Stimulated activated CD4-positive, alpha-beta T cell treated with anti-CD3 and anti-CD28 coated beads, Interleukin-12 subunit alpha, Interleukin-12 subunit beta, amount 100 ng/mL, for 4 hours (primary cell): ENCODE measurements around the gene PIMREG.

Experiments
- DNase-seq: peaks from one replicate; pipeline ENCODE4 v3.0.0-alpha.2; 2020

Gene PIMREG

DNA sequence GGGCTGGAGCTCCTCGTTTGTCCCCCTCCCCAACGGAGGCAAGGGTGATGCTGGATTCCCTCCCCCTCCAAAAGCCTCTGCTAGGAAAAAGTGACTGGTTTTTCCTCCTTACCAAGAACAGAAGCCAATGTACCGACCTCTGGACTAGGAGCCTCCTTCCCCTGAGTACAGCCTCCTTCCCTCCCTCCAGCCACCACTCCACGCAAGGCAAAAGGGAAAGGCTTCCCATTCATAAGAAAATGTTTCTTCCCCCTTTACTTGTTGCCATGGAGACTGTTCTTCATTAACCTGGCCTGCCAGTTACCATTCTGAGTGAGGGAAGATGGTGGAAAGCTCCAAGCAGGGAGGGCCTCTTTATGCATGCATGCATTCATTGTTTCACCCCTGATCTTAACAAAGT lies 4.3 kb upstream of the PIMREG start:
- DNase-seq, result no peak

DNA sequence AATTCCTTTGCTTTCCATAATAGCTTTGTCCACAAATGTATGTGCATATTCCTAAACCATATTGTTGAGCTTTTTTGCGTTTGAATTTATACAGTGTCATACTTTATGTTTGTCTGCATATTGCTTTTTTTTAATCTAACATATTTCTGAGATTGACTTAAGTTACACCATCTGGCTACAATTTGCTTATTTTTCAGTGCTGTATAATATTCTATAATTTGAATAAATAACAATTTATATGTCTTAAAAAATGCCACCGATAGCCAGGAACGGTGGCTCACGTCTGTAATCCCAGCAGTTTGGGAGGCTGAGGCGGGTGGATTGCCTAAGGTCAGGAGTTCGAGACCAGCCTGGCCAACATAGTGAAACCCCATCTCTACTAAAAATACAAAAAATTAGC lies 1.5 kb upstream of the PIMREG start:
- DNase-seq, result no peak

DNA sequence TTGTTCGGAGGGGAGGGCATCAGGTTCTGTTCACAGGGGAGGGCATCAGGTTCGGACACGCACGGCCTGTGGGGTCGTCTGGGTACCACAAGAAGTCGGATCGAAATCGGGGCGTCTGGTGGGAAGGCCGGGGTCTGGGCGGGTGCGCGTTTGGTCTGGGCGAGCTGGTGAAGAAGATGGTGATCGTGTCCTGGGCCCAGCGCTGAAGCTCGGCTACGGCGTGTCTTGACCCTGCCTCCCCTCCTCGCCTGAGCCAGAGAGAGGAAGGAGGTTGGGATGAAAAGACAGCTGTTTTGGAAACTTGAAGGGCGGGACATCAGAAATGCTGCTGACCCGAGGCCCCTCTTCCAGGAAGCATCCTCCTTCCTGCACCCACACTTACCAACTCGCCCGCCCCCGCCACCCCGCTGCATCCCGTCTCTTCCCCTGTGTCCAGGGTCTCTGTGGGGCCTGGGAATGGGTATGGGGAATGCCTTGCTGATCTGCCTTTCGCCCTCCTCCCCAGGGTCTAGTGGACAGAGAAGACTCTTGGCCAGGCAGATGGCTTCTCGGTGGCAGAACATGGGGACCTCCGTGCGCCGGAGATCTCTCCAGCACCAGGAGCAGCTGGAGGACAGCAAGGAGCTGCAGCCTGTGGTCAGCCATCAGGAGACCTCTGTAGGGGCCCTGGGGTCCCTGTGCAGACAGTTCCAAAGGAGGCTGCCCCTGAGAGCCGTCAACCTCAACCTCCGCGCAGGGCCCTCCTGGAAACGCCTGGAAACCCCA lies 498 bp downstream of the PIMREG start:
- DNase-seq, result no peak

DNA sequence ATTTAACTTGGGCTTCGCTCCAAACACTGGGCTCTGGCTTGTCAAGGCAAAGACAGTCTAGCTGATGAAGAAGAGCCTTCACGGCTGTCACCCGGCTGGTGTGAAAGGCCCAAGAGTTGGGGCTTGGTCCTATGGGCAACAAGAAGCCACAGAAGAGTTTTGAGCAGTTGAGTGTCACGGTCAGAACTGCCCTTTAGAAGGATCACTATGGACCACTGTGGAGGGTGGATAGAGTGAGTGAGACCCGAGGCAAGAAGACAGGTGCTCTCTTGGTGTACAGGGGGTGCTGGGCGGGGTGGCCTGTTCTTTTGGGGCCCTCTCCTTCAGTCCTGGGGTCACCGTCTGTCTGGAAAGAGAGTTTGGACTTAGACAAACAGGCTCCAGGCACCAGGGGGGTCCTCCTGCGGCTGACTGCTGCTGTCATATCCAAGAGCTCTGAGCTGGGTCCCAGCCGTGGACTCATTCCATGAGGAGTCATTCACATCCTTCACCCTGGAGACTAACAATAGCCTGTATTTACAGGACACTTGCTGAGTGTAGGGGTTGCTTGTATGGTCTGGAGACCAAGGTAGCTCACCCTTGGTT lies 2.4 kb downstream of the PIMREG start:
- DNase-seq, result no peak

DNA sequence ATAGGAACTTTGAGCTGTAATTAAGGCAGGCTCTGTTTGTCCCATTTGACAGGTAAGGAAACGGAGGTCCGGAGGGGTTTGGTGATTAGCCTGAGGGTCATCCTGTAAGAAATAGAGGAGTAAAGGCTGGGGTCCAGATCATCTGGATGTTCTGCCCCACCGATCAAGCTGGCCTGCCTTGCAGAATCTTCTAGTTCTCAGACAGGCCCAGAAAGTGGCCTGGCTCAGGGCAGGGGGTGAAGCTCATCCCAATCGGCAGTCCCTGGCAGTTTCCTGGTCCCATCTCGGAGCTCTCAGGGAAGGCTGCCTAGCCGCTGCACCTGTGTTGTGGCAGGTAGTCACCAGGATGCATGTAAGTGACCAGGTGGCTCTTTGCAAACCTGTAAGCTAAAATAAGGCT lies 4.2 kb downstream of the PIMREG start:
- no peak for DNase-seq

DNA sequence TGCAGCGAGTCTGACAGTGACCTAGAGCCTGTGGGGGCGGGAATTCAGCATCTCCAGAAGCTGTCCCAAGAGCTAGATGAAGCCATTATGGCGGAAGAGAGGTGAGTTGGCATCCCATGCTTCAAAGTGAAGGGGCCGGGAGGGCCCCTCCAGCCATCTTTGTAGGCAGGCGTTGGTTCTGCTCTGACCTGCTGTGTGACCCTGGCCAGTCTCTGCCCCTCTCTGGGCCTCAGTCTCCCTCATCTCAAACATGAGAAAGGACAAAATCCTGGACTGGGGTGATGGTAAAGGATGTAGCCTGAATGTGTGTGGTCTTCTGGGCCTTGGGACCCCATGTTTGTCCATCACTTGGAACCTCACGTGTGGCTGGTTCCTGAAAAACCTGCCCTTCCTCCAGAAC lies 5.1 kb downstream of the PIMREG start:
- DNase-seq, result no peak

DNA sequence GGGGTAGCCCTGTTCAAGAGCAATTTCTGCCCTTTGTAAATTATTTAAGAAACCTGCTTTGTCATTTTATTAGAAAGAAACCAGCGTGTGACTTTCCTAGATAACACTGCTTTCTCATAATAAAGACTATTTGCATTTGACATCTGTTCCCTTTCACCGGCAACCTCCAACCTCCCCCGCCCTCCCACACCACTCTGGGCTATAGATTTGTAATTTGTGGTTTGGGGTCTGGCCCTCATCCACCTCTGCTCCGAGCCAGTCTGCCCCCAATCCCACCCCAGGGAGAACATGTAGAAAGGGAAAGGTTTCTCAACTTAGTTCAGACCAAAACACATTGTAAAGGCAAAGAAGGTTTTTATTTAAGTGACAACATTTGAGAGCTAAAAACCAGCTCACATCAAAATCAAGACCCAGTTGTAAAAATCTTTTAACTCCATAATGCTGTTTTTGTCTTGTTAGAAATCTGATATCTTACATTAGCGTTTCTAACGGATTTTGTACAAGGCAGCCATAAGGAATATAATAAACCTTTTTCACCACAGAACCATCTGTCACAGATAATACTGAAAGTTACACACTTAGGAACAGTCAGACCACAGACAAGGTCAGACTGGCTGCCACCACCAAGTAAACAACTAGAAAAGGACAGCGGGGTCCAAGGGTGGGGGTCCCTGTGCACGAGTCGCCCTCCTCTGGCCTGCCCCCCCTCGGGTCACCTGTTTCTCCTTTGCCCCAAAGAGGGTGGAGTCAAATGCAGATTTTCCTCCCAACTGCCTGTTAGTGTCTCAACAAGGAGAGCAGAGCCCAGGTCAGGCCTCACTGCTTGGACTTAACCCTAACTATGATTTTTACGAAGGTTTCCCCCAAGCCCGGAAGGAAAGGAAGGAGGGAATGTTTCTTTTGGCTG lies 6.9 kb downstream of the PIMREG start:
- no peak for DNase-seq

DNA sequence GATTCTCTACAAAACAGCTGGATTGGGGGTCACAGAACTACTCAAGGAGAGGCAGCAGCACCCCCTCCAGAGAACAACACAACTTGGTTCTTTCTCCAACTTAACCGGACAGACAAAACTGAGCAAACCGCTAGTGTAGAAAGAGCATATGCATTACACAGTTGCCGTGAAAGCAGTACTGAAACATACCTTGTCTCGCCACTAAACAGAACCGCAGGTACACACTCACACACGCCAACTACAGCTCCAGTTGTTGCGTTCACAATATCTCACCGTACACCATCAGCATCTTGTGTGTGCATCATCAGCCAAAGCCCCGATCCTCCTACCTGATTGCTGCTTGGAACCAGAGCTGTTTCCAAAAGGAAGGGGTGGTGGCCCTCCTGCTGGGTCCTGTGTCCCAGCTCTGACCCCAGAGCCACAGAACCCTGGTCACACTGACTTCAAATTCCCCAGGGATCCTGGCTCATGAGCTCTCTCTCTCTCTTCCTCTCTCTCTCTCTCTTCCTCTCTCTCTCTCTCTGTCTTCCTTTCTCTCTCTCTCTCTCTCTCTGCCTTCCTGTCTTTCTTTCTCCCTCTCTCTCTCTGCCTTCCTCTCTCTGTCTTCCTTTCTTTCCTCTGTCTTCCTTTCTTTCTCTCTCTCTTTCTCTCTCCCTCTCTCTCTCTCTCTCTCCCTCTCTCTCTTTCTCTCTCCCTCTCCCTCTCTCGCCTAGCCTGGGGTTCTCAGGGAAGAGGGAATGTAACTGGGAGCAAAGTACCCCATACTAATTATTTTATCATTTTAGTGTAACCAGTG lies 8.4 kb downstream of the PIMREG start:
- no peak for DNase-seq

DNA sequence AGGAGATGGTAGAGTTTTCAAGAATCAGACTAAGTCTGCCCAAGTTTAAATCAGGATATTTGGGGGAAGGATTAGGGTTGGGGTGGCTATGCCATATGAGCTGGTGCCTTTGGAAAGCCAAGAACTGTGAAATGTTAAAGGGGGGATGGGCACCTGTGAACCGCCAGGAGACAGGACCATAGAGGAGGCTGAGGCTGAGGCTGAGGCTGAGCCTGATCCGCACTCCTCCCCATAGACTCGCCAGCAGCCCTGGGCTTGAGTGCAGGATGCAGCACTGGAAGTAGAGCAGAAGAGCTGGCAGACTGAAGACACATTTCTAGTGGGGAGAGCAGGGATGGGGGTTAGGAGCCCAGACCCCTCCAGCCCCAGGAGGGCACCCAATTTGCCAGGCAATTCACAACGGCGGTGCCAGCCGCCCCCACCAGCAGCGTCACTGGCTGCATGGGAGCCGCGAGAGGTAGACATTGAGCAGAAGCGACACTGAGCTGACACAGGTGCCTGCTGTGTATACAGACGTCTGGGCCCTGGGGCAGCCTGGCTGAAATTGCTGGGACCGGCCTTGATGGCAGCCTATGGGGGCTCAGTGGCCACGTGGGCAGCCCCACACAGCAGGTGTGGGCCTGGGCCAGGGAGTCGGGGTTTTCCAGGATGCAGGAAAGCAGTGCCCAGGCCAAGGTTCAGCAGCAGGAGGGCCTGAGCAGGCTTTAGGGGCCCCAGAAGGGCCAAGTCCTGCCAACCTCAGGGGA lies 9.2 kb downstream of the PIMREG start:
- no peak for DNase-seq

DNA sequence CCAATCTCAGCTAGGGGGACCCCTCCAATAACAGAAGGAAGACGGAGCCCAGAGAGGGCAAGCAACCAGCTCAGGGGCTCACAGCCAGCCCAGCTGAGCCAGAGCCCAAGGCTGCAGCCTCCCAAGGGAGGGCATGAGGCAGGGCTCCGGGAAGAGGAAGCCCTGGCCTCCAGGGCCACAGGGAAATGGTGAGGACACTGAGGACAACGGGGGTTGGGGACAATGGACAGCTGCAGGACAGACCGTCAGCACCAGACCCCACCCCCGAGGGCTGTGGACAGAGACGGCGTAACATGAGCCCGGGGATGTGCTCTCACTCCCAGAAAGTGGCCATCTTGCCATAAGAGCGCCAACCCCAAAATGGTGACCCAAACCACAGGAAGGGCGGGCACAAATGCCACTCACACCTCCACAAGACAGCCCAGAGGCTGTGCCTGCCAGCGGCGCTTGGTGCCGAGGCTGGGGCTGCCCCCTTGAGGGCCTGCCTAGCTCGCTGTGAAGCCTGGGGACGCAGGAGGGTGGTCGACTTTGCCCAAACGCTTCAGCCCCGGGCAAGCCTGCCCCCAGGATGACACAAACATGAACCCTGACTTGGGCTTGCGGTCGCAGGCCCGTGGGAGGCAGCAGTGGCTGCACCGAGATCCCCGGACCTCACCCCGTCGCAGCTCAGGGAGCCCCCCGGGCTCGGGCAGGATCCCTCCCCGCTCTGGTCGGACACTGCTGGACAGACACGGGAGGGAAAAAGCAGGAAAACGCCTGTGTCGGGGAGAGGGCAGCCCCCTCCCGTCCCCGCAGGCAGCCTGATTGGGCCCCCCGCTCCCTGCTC lies 10.5 kb downstream of the PIMREG start:
- DNase-seq, result no peak

DNA sequence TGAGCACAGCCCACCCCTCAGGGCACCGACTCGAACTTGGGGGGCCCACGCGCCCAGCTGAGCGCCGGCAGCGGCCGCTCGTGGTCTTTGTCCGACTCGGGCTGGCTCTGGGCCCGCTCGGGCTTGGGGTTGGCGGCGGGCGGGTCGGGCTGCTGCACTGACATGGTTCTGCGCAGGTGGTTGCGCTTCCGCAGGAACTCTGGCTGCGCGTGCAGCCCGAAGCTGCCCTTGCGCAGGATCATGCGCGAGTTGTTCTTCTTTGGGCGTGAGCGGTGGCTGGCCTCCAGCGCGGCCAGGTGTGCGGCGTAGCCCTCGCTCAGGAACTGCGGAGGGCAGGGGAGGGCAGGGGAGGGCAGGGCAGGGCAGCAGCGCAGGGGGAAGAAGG lies 11.1 kb downstream of the PIMREG start:
- DNase-seq, result peak; percentile 41

DNA sequence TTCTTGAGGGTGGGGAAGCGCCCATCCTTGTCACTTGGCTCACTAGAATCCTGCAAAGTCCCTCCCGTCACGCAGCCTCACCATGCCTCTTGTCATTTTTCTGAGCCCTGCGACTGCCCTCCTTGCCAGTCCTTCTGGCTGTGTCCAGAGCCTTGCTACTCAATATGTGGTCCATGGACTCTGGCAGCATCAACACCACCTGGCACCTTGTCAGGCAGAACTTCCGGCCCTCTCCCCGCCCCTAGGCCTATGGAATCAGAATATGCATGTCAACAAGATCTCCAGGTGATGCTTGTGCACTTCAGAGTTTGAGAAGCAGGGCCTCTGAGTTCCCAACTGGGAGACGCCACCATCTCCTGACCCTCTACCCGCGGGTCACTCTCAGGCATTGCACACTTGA lies 12.1 kb downstream of the PIMREG start:
- no peak for DNase-seq

DNA sequence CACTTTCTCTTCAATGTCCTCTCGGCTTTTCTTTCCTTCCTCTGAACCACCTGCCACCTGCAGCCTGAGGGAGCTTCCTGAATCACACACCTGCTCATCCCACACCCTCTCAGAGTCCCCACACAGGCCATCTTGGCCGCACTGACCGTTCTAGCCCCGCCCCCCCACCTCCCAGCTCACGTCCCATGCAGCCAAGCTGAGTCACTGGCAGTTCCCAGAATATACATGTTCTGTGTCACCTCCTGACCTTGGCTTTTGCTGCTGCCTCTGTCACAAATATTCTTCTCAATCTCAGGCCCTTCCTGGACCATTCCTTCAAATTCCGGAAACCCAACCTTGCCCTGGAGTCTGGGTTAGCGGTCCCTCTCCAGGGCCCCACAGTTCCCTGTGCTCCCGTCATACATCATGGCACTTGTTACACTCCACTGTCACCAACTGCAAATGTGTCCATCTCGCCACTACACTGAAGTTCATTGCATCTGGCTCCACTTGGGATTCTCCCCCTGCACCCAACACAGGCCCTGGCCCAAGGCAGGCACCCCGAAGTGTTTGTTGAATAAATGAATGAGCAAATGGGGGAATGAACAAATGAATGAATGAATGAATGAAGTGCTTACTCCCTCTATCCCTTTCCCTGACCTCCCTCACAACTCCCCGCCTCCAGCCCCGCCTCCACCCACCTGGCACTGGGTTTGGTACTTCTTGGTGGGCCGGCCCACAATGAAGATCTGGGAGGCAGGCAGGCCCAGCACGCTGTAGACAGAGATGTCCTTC lies 12.8 kb downstream of the PIMREG start:
- DNase-seq, result no peak

DNA sequence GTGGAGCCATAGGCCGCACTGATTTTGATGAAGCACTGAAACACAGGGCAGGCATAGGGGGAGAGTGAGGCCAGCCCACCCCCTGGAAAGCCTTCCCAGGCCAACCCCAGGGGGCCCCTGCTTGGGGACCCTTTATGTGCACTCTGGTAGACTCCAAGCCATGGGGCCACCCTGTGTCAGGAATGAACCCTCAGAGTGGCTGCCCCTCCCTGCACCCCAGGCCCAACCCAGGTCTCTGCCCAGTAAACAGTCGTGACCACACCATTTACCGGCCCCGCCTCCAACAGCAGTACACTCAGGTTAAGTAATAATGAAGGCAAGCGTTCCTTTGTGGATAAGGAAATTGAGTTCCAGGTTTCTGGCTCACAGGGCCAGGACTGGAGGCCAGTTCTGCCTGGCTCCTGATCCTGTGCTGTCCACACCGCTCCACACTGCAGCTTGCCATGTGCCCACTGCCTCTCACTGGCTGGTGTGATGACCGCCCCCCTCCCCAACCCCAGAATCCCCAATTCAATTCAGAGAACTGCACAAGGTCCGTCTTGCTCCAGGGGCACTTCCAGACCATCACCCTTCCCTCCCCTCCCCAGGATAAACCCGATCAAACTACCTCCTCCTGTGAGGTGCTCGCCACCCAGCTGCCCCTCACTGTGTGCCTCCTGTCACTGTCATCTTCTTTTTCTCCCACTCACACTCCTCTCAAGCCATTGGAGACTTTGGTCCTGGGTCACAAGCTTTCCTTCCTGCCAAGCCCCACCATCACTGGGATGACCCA lies 13.6 kb downstream of the PIMREG start:
- DNase-seq, result no peak

DNA sequence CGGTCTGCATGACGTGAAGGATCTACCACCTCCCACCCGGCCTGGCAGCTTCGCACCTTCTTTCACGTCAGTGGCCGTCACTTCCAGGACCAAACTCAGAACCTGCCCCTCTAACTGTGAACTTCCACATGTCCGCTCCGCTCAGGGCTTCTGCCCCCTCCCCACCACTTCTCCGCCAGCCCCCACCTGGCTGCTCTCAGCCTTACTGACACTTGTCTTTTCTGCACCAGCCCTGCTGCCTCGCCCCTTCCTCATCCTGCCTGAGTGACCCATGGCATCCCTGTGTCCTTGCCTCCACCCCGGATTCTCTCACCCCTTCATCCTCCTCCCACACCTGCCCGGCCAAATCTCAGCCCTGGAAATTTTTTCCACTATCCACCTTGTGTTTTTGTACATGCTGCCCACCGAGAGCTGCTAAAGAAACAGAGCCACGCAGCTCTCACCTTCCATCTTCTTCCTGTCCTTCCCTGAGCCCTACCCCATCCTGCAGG lies 14.2 kb downstream of the PIMREG start:
- no peak for DNase-seq

DNA sequence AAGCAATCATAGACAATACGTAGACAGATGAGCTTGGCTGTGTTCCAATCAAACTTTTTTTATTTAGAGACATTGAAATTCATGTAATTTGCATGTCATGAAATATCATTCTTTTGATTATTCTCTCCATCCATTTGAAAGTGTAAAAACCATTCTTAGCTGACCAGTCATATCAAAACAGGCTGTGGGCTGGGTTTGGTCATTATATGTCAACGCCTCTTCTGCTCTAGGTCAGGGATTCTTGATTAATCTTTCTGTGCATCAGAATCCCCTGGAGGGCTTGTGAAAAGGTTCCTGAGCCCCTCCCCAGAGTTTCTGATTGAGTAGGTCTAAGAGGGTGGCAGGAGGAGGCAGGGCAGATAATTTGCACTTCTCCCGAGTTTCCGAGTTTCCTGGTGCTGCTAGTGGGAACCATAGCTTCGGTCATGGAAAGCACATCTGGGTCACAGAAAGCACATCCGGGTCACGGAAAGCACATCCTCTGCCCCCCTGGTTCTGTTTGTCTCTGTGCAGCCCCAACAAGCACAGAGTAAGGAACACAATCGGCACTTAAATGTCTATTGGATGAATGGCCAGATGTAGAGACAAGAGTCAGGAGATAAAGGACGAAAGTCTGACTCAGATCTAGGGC lies 16.4 kb downstream of the PIMREG start:
- no peak for DNase-seq

DNA sequence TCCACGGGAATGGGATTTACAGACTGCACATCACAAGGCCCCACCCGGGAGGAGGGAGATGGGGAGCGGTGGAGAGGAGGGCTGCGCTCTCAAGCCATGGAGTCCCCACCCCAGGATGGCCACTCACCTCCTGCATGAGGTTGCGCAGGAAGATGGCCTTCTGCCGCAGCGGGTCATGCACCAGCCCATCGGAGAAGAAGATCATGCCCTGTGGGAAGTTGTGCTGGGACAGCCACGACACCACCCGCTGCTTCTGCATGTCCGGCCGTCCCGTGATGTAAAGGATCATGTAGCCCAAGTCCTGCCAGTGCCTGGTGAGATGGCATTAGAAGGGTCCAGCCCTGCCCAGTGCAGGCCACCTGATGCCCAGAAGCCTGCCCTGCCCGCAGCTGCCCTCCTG lies 17.0 kb downstream of the PIMREG start:
- DNase-seq, result no peak

DNA sequence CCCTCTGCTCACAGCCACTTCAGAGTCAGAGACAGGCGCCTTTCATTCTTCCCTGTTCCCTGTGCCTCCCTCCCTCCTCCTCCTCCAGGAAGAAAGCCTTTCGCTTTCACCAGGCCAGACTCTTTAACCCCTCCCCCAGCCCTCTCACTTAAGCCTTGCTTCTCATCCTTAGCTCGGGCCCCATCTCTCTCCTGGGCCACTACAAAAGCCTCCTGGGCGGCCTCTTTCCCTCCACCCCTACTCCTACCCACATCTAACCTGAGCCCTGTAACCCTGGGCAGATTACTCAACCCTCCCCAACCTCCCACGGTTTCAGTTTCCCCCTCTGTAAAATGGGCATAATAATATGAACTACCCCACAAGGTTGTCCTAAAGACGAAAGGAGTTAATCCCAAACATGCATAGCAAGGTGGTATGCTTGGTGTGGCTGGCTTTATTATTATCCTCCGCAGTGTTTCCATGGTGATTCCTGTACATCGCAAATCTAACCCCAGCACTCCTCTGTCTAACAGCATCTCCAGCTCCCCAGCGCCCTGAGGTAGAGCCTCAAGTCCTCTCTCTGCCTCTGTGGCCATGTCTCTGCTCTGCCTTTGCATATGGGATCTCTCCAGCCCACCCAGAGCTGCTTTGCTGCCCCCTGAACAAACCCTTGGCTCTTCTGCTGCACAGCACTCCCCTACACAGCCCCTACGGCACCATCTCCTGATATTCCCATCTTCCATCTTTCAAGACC lies 17.7 kb downstream of the PIMREG start:
- DNase-seq, result no peak
